Smooth muscle cell (in vitro differentiated cells): ENCODE data around the gene HIBCH. TPM values are rescaled to one million over a fixed set of nuclear protein-coding genes. Genes with fewer than 3 reads are reported as not detected.
A peak's percentile ranks its signal among the peaks of the same experiment; 100 is the strongest.

ENCODE experiments used
- DNase-seq: peaks from one replicate; lab custom pipeline; 2025; ENCODE audit not compliant: unreplicated experiment; lab: John Stamatoyannopoulos, UW
- H2AFZ ChIP-seq: fragments of 200-600 bp; sonication (generic); 2 replicates; pipeline ENCODE4 v1.6.0; 2016; ENCODE audit warnings: antibody characterized with exemption, low read depth, mild to moderate bottlenecking
- H3F3A ChIP-seq: fragments of 200-600 bp; sonication (generic); 2 replicates; pipeline ENCODE4 v1.6.0; 2017; ENCODE audit warnings: antibody characterized with exemption, low read depth
- H3K27ac ChIP-seq: fragments of 200-600 bp; sonication (generic); 2 replicates; pipeline ENCODE4 v1.5.1; 2016; ENCODE audit warnings: low read depth, mild to moderate bottlenecking
- H3K27me3 ChIP-seq: fragments of 200-600 bp; sonication (generic); 2 replicates; pipeline ENCODE4 v1.6.1; 2016; ENCODE audit warnings: low read depth, mild to moderate bottlenecking
- H3K36me3 ChIP-seq: fragments of 200-600 bp; sonication (generic); 2 replicates; pipeline ENCODE4 v1.5.1; 2016; ENCODE audit warnings: low read depth
- H3K4me1 ChIP-seq: fragments of 200-600 bp; sonication (generic); 2 replicates; pipeline ENCODE4 v1.5.1; 2016; ENCODE audit warnings: low read depth
- H3K4me2 ChIP-seq: fragments of 200-600 bp; sonication (generic); 2 replicates; pipeline ENCODE4 v1.6.0; 2016; ENCODE audit warnings: mild to moderate bottlenecking
- H3K4me3 ChIP-seq: fragments of 200-600 bp; sonication (generic); 2 replicates; pipeline ENCODE4 v1.5.1; 2016; ENCODE audit warnings: mild to moderate bottlenecking
- H3K79me2 ChIP-seq: fragments of 200-600 bp; sonication (generic); 2 replicates; pipeline ENCODE4 v1.6.0; 2016; ENCODE audit warnings: low read depth, mild to moderate bottlenecking
- H3K9ac ChIP-seq: fragments of 200-600 bp; sonication (generic); 2 replicates; pipeline ENCODE4 v1.6.0; 2016; ENCODE audit warnings: low read depth
- H3K9me3 ChIP-seq: fragments of 200-600 bp; sonication (generic); replicated peaks from 2 replicates; pipeline ENCODE4 v1.5.1; 2016; ENCODE audit warnings: low read depth
- H4K20me1 ChIP-seq: fragments of 200-600 bp; sonication (generic); 2 replicates; pipeline ENCODE4 v1.6.0; 2016; ENCODE audit warnings: low read depth
- WGBS: methylation state at CpG from one replicate; pipeline ENCODE4 v1.1.7; 2016; ENCODE audit warnings: low lambda C conversion rate; 5-methylcytosine and 5-hydroxymethylcytosine counted together
- polyA plus RNA-seq: library from polyadenylated mRNA; unstranded; fragments of >200 nt; fragmentation: Nextera tagmentation; extraction: Ambion mirVana; gene quantifications from 2 replicates; pipeline ENCODE4 v1.2.1, GENCODE V29; 2016
- total RNA-seq: library from RNA; depleted of rRNA; stranded (reverse); fragments of >200 nt; gene quantifications from 2 replicates; pipeline ENCODE4 v1.2.3, GENCODE V29; 2014
- TF ChIP-seq, protein P1 (sequence below): fragments of 200-600 bp; sonication (generic); IDR thresholded peaks from 2 replicates; pipeline ENCODE4 v1.5.1; 2017; ENCODE audit warnings: borderline replicate concordance, mild to moderate bottlenecking, antibody characterized with exemption; ENCODE audit not compliant: insufficient read depth, poor library complexity, severe bottlenecking

Gene HIBCH
- total and polyA plus RNA-seq, 2 experiments from 2014 or later = 16.6 to 18.1 TPM

GRCh38 chr2:190343536-190344275, 24.1 kb upstream of the HIBCH start, which contains the start of gene INPP1:
INPP1 (plus strand) TSS chr2:190343589; CDS start chr2:190360103, 16,514 bp downstream.
- no peaks in the 10 kb centered on the region for H3K36me3 ChIP-seq
- TF ChIP-seq, protein P1, sequence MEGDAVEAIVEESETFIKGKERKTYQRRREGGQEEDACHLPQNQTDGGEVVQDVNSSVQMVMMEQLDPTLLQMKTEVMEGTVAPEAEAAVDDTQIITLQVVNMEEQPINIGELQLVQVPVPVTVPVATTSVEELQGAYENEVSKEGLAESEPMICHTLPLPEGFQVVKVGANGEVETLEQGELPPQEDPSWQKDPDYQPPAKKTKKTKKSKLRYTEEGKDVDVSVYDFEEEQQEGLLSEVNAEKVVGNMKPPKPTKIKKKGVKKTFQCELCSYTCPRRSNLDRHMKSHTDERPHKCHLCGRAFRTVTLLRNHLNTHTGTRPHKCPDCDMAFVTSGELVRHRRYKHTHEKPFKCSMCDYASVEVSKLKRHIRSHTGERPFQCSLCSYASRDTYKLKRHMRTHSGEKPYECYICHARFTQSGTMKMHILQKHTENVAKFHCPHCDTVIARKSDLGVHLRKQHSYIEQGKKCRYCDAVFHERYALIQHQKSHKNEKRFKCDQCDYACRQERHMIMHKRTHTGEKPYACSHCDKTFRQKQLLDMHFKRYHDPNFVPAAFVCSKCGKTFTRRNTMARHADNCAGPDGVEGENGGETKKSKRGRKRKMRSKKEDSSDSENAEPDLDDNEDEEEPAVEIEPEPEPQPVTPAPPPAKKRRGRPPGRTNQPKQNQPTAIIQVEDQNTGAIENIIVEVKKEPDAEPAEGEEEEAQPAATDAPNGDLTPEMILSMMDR = no peak

GRCh38 chr2:190343089-190343535, 23.5 kb upstream of the HIBCH start:
- no peak for DNase-seq
- peaks cover 11% of the 10 kb centered on the region for H3K4me1 ChIP-seq
- H3K4me2 ChIP-seq = peak overlapping the region; percentile 86
- WGBS = 48% methylated on average over 10 of the region's 10 CpGs
- H3F3A ChIP-seq = no peaks in the 10 kb centered on the region
- peak overlapping the region; percentile 83 for H3K9ac ChIP-seq
- H2AFZ ChIP-seq = peak overlapping the region; percentile 97
- no peaks in the 10 kb centered on the region for H3K27me3 ChIP-seq
- peak overlapping the region; percentile 83 for H3K4me3 ChIP-seq
- H4K20me1 ChIP-seq = no peaks in the 10 kb centered on the region
- no peak overlapping the region for H3K27ac ChIP-seq
- H3K36me3 ChIP-seq = no peaks in the 10 kb centered on the region
- no peaks in the 10 kb centered on the region for H3K79me2 ChIP-seq
- H3K9me3 ChIP-seq = no peaks in the 10 kb centered on the region
- TF ChIP-seq, protein P1 = no peak

More at GRCh38 chr2:190343536-190344275, 24.1 kb upstream of the HIBCH start, which contains the start of gene INPP1:
- under 1% methylated on average over 64 of the region's 99 CpGs for WGBS
- peak; percentile 71 for DNase-seq
- Histone ChIP-seq H4K20me1 (no peaks in the 10 kb centered on the region), H3K4me1 (peaks cover 11% of the 10 kb centered on the region), H3K4me3 (peak within 1 kb of the TSS; percentile 83), H2AFZ (peak within 1 kb of the TSS; percentile 97), H3K79me2 (no peaks in the 10 kb centered on the region), H3K4me2 (peak within 1 kb of the TSS; percentile 86), H3K27me3 (no peaks in the 10 kb centered on the region), H3K27ac (peak within 1 kb of the TSS; percentile 59), H3F3A (no peaks in the 10 kb centered on the region), H3K9ac (peak within 1 kb of the TSS; percentile 83), H3K9me3 (no peaks in the 10 kb centered on the region)

GRCh38 chr2:190342611-190343010, 23.0 kb upstream of the HIBCH start:
- TF ChIP-seq, protein P1 = no peak
- no peak for DNase-seq
- WGBS = 52% methylated on average over 4 of the region's 4 CpGs
- H3K36me3 ChIP-seq = no peaks in the 10 kb centered on the region
- no peaks in the 10 kb centered on the region for H3K79me2 ChIP-seq
- H3K27me3 ChIP-seq = no peaks in the 10 kb centered on the region
- H3F3A ChIP-seq = no peaks in the 10 kb centered on the region
- H3K4me3 ChIP-seq = no peak overlapping the region
- H3K27ac ChIP-seq = no peak overlapping the region
- no peak overlapping the region for H2AFZ ChIP-seq
- no peaks in the 10 kb centered on the region for H4K20me1 ChIP-seq
- H3K4me2 ChIP-seq = no peak overlapping the region
- no peaks in the 10 kb centered on the region for H3K9me3 ChIP-seq
- peaks cover 11% of the 10 kb centered on the region for H3K4me1 ChIP-seq
- H3K9ac ChIP-seq = no peak overlapping the region
